Cardiac muscle cell (in vitro differentiated cells and primary cell): Measurements from ENCODE around the gene MAIP1. TPM values are rescaled to one million over a fixed set of nuclear protein-coding genes. Genes with fewer than 3 reads are reported as not detected.

Experiments used
- DNase-seq, 2 donors: peaks; one replicate each; pipeline versions ENCODE4 v3.0.0 to v3.0.0-alpha.2; 2010 to 2017; ENCODE audit warnings: low read depth in 1 of 2, low spot score in 1 of 2
- H3K27ac ChIP-seq: fragments of 200-600 bp; sonication (generic); 2 replicates; pipeline ENCODE4 v1.5.1; 2016
- H3K27me3 ChIP-seq: fragments of 200-600 bp; sonication (generic); 2 replicates; pipeline ENCODE4 v1.6.0; 2016; ENCODE audit warnings: control low read depth
- H3K36me3 ChIP-seq: fragments of 200-600 bp; sonication (generic); 2 replicates; pipeline ENCODE4 v1.5.1; 2016; ENCODE audit warnings: control low read depth
- H3K4me1 ChIP-seq: fragments of 200-600 bp; sonication (generic); 2 replicates; pipeline ENCODE4 v1.8.1; 2017; ENCODE audit warnings: low read depth, mild to moderate bottlenecking, mixed run types
- H3K4me3 ChIP-seq: fragments of 200-600 bp; sonication (generic); 2 replicates; pipeline ENCODE4 v1.5.1; 2016; ENCODE audit warnings: mild to moderate bottlenecking
- H3K9me3 ChIP-seq: fragments of 200-600 bp; sonication (generic); 2 replicates; pipeline ENCODE4 v1.5.1; 2017; ENCODE audit warnings: low read depth, mild to moderate bottlenecking, control low read depth
- polyA plus RNA-seq: library from polyadenylated mRNA; unstranded; fragments of >200 nt; fragmentation: Nextera tagmentation; extraction: Ambion mirVana; gene quantifications from 2 replicates; pipeline ENCODE4 v1.2.1, GENCODE V29; 2016
- total RNA-seq: library from RNA; depleted of rRNA; stranded (reverse); fragments of >200 nt; gene quantifications from 2 replicates; pipeline ENCODE4 v1.2.3, GENCODE V29; 2016
- TF ChIP-seq, protein P1 (sequence below): IDR thresholded peaks from 2 replicates; pipeline ENCODE4 v1.5.1; 2012; ENCODE audit warnings: low read depth, mild to moderate bottlenecking, low read length

Gene MAIP1
- total and polyA plus RNA-seq, 2 experiments from 2014 or later = 28.3 to 33.7 TPM

DNA sequence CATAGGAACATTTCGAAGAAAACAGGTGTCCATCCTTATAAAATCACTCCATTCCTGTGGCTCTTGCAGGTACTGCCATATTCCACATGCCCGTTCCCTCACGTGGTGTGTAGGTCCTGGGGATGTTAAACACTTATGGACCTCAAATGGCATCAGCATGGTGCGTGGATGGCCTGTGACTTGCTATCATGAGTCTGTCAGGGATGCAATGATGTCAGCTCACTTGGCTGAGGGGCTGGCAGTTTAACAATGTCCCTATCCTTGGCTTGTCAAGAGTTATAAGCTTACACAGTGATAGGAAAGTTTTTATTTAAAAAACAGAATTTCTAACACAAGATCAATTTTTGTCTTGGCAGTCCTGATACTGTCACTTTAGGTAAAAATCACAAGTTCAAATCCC lies 28.8 kb downstream of the MAIP1 start:
- no peak for DNase-seq
- H3K36me3 ChIP-seq = no peaks in the 10 kb centered on the region
- H3K4me3 ChIP-seq = no peak overlapping the region
- H3K27me3 ChIP-seq = no peaks in the 10 kb centered on the region
- H3K27ac ChIP-seq = no peak overlapping the region
- H3K9me3 ChIP-seq = no peaks in the 10 kb centered on the region
- H3K4me1 ChIP-seq = peaks cover 4% of the 10 kb centered on the region
- TF ChIP-seq, protein P1, sequence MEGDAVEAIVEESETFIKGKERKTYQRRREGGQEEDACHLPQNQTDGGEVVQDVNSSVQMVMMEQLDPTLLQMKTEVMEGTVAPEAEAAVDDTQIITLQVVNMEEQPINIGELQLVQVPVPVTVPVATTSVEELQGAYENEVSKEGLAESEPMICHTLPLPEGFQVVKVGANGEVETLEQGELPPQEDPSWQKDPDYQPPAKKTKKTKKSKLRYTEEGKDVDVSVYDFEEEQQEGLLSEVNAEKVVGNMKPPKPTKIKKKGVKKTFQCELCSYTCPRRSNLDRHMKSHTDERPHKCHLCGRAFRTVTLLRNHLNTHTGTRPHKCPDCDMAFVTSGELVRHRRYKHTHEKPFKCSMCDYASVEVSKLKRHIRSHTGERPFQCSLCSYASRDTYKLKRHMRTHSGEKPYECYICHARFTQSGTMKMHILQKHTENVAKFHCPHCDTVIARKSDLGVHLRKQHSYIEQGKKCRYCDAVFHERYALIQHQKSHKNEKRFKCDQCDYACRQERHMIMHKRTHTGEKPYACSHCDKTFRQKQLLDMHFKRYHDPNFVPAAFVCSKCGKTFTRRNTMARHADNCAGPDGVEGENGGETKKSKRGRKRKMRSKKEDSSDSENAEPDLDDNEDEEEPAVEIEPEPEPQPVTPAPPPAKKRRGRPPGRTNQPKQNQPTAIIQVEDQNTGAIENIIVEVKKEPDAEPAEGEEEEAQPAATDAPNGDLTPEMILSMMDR = no peak

DNA sequence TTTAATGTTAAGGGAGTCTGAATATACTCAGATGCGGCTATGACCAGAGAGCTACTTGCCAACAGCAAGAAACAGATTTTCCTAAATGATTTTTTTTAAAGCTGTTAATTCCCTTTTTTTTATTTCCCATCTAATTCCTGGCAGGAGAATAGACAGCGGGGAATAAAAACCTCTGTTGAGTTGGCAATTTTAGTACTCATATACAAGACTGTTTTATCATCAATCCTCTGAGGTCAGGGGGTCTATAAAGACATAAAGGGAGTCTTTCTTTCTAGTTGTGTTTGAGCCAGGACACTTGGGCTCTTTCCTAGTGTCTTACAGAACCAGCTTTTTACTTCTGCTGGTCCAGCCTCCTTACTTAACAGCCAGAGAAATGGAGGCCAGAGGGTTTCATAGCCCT lies 29.4 kb downstream of the MAIP1 start:
- H3K27me3 ChIP-seq = no peaks in the 10 kb centered on the region
- peaks cover 4% of the 10 kb centered on the region for H3K4me1 ChIP-seq
- H3K36me3 ChIP-seq = no peaks in the 10 kb centered on the region
- TF ChIP-seq, protein P1 = no peak
- no peak overlapping the region for H3K27ac ChIP-seq
- no peak for DNase-seq
- H3K4me3 ChIP-seq = no peak overlapping the region
- no peaks in the 10 kb centered on the region for H3K9me3 ChIP-seq

DNA sequence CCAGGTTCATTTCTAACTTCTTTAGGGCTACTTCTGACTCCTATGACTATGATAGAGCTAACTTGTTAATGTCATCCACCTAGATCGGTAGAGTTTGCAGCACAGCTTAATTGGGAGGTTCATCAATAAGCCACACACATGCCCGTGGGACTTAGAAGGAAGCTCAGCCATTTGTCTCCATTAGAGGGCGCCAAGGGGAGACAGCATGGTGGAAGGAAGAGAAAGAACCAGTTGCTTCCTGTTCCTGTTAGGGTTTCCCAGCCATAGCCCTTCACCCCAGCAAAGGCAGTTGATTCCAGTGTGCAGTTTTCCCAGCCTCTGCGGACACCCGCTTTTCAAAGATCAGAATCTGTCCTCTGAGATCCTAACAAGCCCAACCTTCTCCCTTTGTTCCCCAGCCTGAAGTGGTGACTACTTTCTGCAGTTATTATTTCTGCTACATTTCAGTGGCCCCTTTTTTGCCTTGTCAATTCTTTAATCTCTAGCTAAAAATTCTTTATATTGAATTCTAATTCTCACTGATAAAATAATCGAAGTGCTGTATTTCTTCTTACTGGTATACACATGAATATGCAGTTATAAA lies 30.3 kb downstream of the MAIP1 start:
- no peak overlapping the region for H3K27ac ChIP-seq
- TF ChIP-seq, protein P1 = peak; percentile 70
- no peaks in the 10 kb centered on the region for H3K27me3 ChIP-seq
- no peak overlapping the region for H3K4me3 ChIP-seq
- peak; percentile 60 to 78 for DNase-seq
- no peaks in the 10 kb centered on the region for H3K36me3 ChIP-seq
- no peaks in the 10 kb centered on the region for H3K9me3 ChIP-seq
- peaks cover 4% of the 10 kb centered on the region for H3K4me1 ChIP-seq

DNA sequence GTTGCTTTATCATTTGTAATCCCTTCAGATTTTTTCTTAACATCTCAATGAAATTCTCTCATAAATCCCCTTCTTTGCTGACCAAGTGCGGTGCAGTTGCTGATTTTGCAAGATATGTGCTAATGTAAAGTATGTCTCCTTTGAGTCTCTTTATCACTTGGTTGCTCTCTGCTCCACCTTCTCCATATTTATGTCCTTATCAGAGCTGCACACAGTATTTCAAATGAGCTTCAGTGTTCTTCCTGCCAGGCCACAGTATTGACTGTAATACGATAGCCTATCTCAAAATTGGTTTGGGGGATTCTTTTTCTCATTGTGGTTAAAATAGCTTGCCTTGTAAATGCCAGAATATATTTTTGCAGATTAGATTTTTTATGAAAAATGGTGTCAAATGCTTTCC lies 32.2 kb downstream of the MAIP1 start:
- Histone ChIP-seq H3K27me3 (no peaks in the 10 kb centered on the region), H3K27ac (no peak overlapping the region), H3K36me3 (no peaks in the 10 kb centered on the region), H3K4me1 (peaks cover 4% of the 10 kb centered on the region), H3K9me3 (no peaks in the 10 kb centered on the region), H3K4me3 (no peak overlapping the region)
- peak in 1 of 2 donors; percentile 16 for DNase-seq
- TF ChIP-seq, protein P1 = no peak

DNA sequence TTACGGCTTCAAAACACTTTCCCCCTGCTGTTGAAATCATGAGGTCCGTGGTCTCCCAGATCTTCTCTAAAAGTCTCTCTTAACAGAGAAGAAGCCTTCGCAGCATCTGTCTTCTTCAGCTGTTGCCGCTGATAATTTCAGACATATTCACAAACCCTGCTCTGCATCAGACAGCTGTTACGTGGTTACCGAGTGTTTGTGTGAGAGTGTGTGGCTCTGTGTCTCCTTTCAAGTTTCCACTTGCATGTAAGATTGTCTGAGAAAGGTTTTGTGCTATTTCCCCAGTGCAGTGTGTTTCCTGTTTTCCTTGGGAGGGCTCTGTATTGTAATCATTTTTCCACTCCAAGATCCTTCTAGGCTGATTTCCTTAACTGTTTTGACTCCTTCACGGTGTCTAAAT lies 32.8 kb downstream of the MAIP1 start:
- DNase-seq = peak in 1 of 2 donors; percentile 62
- Histone ChIP-seq H3K4me3 (no peak overlapping the region), H3K9me3 (no peaks in the 10 kb centered on the region), H3K36me3 (no peaks in the 10 kb centered on the region), H3K27me3 (no peaks in the 10 kb centered on the region), H3K27ac (no peak overlapping the region), H3K4me1 (peaks cover 4% of the 10 kb centered on the region)
- TF ChIP-seq, protein P1 = no peak
